A549 (cell line): ENCODE data around the gene SLC36A3.

Experiments
- CTCF ChIP-seq: fragments of >200 bp; sonication (Bioruptor Twin); formaldehyde crosslinking; IDR thresholded peaks from 3 replicates; pipeline ENCODE4 v1.5.1; 2016
- HES2 ChIP-seq: fragments of >200 bp; sonication (Bioruptor Twin); formaldehyde crosslinking; IDR thresholded peaks from 2 replicates; pipeline ENCODE4 v1.6.1; 2016
- POLR2A ChIP-seq: IDR thresholded peaks from 2 replicates; pipeline ENCODE4 v1.6.1; 2012; ENCODE audit warnings: mild to moderate bottlenecking, low read length
- ZSCAN20 ChIP-seq: fragments of 250-450 bp; sonication (Bioruptor Pico); IDR thresholded peaks from 2 replicates; pipeline ENCODE4 v1.8.0; 2022; ENCODE audit warnings: mild to moderate bottlenecking, moderate library complexity

GRCh38 chr5:151298063-151298855 is 5.3 kb downstream of the SLC36A3 start:
- TF ChIP-seq CTCF, result peak; percentile 45
- TF ChIP-seq HES2, result no peak
- TF ChIP-seq POLR2A, result no peak
- TF ChIP-seq ZSCAN20 (CRISPR knock-in tag), result no peak
